ENCODE data around the gene C1orf232. TPM values are rescaled to one million over a fixed set of nuclear protein-coding genes. Genes with fewer than 3 reads are reported as not detected.

Gene C1orf232
- total and polyA plus RNA-seq, 2 experiments from 2014 or later, result not detected

- no peaks in the 10 kb centered on the region for H4K20me1 ChIP-seq (ENCODE audit: insufficient read depth)
- no peaks in the 10 kb centered on the region for H3F3A ChIP-seq (ENCODE audit: insufficient read depth)
- no peaks in the 10 kb centered on the region for H3K36me3 ChIP-seq (ENCODE audit: low read depth)
- no peak overlapping the region for H3K27ac ChIP-seq
- H3K27me3 ChIP-seq (replicated peaks; ENCODE audit: insufficient read depth), result peaks cover 14% of the 10 kb centered on the region
- no peak overlapping the region for H2AFZ ChIP-seq
- in situ Hi-C loops (cut with MboI), result no loop called here
- no peak overlapping the region for H3K4me3 ChIP-seq
- H3K4me1 ChIP-seq (ENCODE audit: insufficient read depth), result no peaks in the 10 kb centered on the region
- TF ChIP-seq EZH2 (IDR thresholded peaks at IDR 0.05; ENCODE audit: insufficient read depth, poor library complexity, severe bottlenecking) (no peak), EZH2phosphoT487 (IDR thresholded peaks at IDR 0.05; ENCODE audit: insufficient read depth, low read depth) (no peak)
- DNase-seq, result no peak
- 83 to 84% methylated on average over 5 of the region's 5 CpGs for WGBS, 2 experiments (ENCODE audit: low coverage in 1 of 2, low lambda C conversion rate in 2 of 2, missing lambda C conversion rate in 2 of 2)
- no peaks in the 10 kb centered on the region for H3K9me2 ChIP-seq (ENCODE audit: insufficient read depth)
- H3K9ac ChIP-seq, result no peak overlapping the region
- H3K4me2 ChIP-seq (ENCODE audit: unreplicated experiment), result no peak overlapping the region
- H3K79me2 ChIP-seq (ENCODE audit: insufficient read depth), result no peaks in the 10 kb centered on the region
- H3K9me3 ChIP-seq (ENCODE audit: low read depth), result no peaks in the 10 kb centered on the region
Observed at GRCh38 chr1:26158271-26158907, 10.4 kb downstream of the C1orf232 start.

GRCh38 chr1:26156285-26157038 is 12.3 kb downstream of the C1orf232 start:
- H3F3A ChIP-seq (ENCODE audit: insufficient read depth), result no peaks in the 10 kb centered on the region
- WGBS, 2 experiments (ENCODE audit: low coverage in 1 of 2, low lambda C conversion rate in 2 of 2, missing lambda C conversion rate in 2 of 2), result 27 to 31% methylated on average over 12 of the region's 12 CpGs
- DNase-seq, result no peak
- no peak overlapping the region for H3K4me3 ChIP-seq
- no peaks in the 10 kb centered on the region for H3K9me3 ChIP-seq (ENCODE audit: low read depth)
- H3K4me1 ChIP-seq (ENCODE audit: insufficient read depth), result no peaks in the 10 kb centered on the region
- H3K9ac ChIP-seq, result no peak overlapping the region
- no peaks in the 10 kb centered on the region for H3K36me3 ChIP-seq (ENCODE audit: low read depth)
- H3K79me2 ChIP-seq (ENCODE audit: insufficient read depth), result no peaks in the 10 kb centered on the region
- no peak overlapping the region for H3K4me2 ChIP-seq (ENCODE audit: unreplicated experiment)
- no peaks in the 10 kb centered on the region for H4K20me1 ChIP-seq (ENCODE audit: insufficient read depth)
- H3K27me3 ChIP-seq (replicated peaks; ENCODE audit: insufficient read depth), result peaks cover 22% of the 10 kb centered on the region
- H3K27ac ChIP-seq, result no peak overlapping the region
- TF ChIP-seq EZH2phosphoT487 (IDR thresholded peaks at IDR 0.05; ENCODE audit: insufficient read depth, low read depth) (no peak), EZH2 (IDR thresholded peaks at IDR 0.05; ENCODE audit: insufficient read depth, poor library complexity, severe bottlenecking) (no peak)
- no peak overlapping the region for H2AFZ ChIP-seq
- no peaks in the 10 kb centered on the region for H3K9me2 ChIP-seq (ENCODE audit: insufficient read depth)
- in situ Hi-C loops (cut with MboI), result no loop called here

GRCh38 chr1:26155370-26156284 is 13.1 kb downstream of the C1orf232 start:
- 53 to 59% methylated on average over 21 of the region's 21 CpGs for WGBS, 2 experiments (ENCODE audit: low coverage in 1 of 2, low lambda C conversion rate in 2 of 2, missing lambda C conversion rate in 2 of 2)
- in situ Hi-C loops (cut with MboI), result no loop called here
- Histone ChIP-seq H4K20me1 (ENCODE audit: insufficient read depth) (no peaks in the 10 kb centered on the region), H3K36me3 (ENCODE audit: low read depth) (no peaks in the 10 kb centered on the region), H2AFZ (no peak overlapping the region), H3K4me2 (ENCODE audit: unreplicated experiment) (no peak overlapping the region), H3K9ac (no peak overlapping the region), H3K9me3 (ENCODE audit: low read depth) (no peaks in the 10 kb centered on the region), H3K79me2 (ENCODE audit: insufficient read depth) (no peaks in the 10 kb centered on the region), H3F3A (ENCODE audit: insufficient read depth) (no peaks in the 10 kb centered on the region), H3K4me1 (ENCODE audit: insufficient read depth) (no peaks in the 10 kb centered on the region), H3K27ac (no peak overlapping the region), H3K9me2 (ENCODE audit: insufficient read depth) (no peaks in the 10 kb centered on the region), H3K27me3 (replicated peaks; ENCODE audit: insufficient read depth) (peaks cover 20% of the 10 kb centered on the region; the same call in 1 of the 2 replicates), H3K4me3 (no peak overlapping the region)
- no peak for DNase-seq
- TF ChIP-seq EZH2 (IDR thresholded peaks at IDR 0.05; ENCODE audit: insufficient read depth, poor library complexity, severe bottlenecking), result no peak
- no peak for TF ChIP-seq EZH2phosphoT487 (IDR thresholded peaks at IDR 0.05; ENCODE audit: insufficient read depth, low read depth)

DNA sequence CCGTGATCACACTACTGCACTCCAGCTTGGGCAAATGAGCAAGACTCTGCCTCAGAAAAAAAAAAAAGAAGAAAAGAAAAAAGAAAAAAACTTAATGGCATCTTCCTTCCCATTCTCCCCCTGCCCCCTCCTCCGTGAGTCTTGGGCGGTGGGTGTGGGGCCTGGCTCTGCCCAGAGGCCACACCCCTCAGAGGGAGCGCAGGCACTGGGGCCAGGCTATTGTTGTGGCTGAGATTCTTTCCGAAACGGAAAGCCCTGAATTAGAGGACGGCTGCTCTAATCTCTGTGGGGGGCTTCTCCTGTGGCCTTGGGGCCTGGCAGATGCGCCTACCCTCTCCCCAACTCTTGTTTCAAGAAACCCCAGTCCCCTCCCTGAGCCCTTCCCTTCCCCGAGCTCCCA is 14.0 kb downstream of the C1orf232 start:
- H3K4me3 ChIP-seq, result no peak overlapping the region
- H3K9me2 ChIP-seq (ENCODE audit: insufficient read depth), result no peaks in the 10 kb centered on the region
- peaks cover 27% of the 10 kb centered on the region for H3K27me3 ChIP-seq (replicated peaks; ENCODE audit: insufficient read depth)
- no peaks in the 10 kb centered on the region for H3K4me1 ChIP-seq (ENCODE audit: insufficient read depth)
- no peak overlapping the region for H3K4me2 ChIP-seq (ENCODE audit: unreplicated experiment)
- no peaks in the 10 kb centered on the region for H3K36me3 ChIP-seq (ENCODE audit: low read depth)
- WGBS, 2 experiments (ENCODE audit: low coverage in 1 of 2, low lambda C conversion rate in 2 of 2, missing lambda C conversion rate in 2 of 2), result 25% methylated on average over 9 of the region's 9 CpGs
- no peak overlapping the region for H3K9ac ChIP-seq
- H3K27ac ChIP-seq, result no peak overlapping the region
- no peaks in the 10 kb centered on the region for H3K79me2 ChIP-seq (ENCODE audit: insufficient read depth)
- H2AFZ ChIP-seq, result no peak overlapping the region
- H4K20me1 ChIP-seq (ENCODE audit: insufficient read depth), result no peaks in the 10 kb centered on the region
- DNase-seq, result no peak
- H3K9me3 ChIP-seq (ENCODE audit: low read depth), result no peaks in the 10 kb centered on the region
- no peaks in the 10 kb centered on the region for H3F3A ChIP-seq (ENCODE audit: insufficient read depth)
- TF ChIP-seq EZH2phosphoT487 (IDR thresholded peaks at IDR 0.05; ENCODE audit: insufficient read depth, low read depth), result no peak
- TF ChIP-seq EZH2 (IDR thresholded peaks at IDR 0.05; ENCODE audit: insufficient read depth, poor library complexity, severe bottlenecking), result no peak
- in situ Hi-C loops (cut with MboI), result no loop called here
